K562 (cell line): ENCODE data around the gene COL9A3. TPM values are rescaled to one million over a fixed set of nuclear protein-coding genes. Genes with fewer than 3 reads are reported as not detected.

Experiments
- ATAC-seq: fragments of 200-7000 bp; cut with Tn5 transposase; 3 replicates; pipeline ENCODE4 v1.9.1; 2020; ENCODE audit warnings: moderate library complexity
- BruUV-seq: library from RNA; stranded (reverse); fragments of 400-500 nt; replicated peaks from 2 replicates; lab custom pipeline; 2021; lab: Mats Ljungman, UMichigan
- CTCF ChIA-PET: fragments of 300-600 bp; formaldehyde crosslinking; extraction: SDS; loops from one replicate; lab custom pipeline; 2021; ENCODE audit warnings: low intra/inter-chr PET ratio; lab: Yijun Ruan, JAX
- POLR2A ChIA-PET: fragments of 300-600, 350-650 bp; sonication (Branson Sonifier 250); formaldehyde crosslinking; extraction: SDS; loops from one replicate; lab custom pipeline; 2021; ENCODE audit warnings: antibody characterized with exemption, inconsistent platforms; lab: Yijun Ruan, JAX
- DNase-seq, 4 experiments: peaks; one replicate each; pipeline versions ENCODE4 v3.0.0 to v3.0.0-alpha.2; 2011 to 2018; ENCODE audit warnings: low spot score in 3 of 4, mixed read lengths in 3 of 4; ENCODE audit errors: extremely low read depth in 1 of 4
- FAIRE-seq: peaks from 2 replicates; lab custom pipeline; 2011; peaks lifted over from hg19 to GRCh38; lab: Jason Lieb, UNC
- H2AFZ ChIP-seq: 2 replicates; pipeline ENCODE4 v1.6.0; 2011; ENCODE audit warnings: low read depth, low read length, control low read depth, inconsistent platforms
- H3K27ac ChIP-seq: fragments of 200-600 bp; 3 replicates; pipeline ENCODE4 v1.8.0; 2011; ENCODE audit warnings: low read depth, mild to moderate bottlenecking, control low read depth, inconsistent platforms, low read length, moderate library complexity, mixed read lengths; ENCODE audit errors: extremely low read depth
- H3K27me3 ChIP-seq, 2 experiments: fragments of 300-600 bp in 1 of 2; 2 replicates in 1 of 2; 3 replicates in 1 of 2; pipeline versions ENCODE4 v1.6.0 to v1.8.0; 2011; ENCODE audit warnings: inconsistent platforms in 2 of 2, low read length in 2 of 2, mild to moderate bottlenecking in 1 of 2, mixed read lengths in 1 of 2, moderate library complexity in 1 of 2; ENCODE audit not compliant: control insufficient read depth in 2 of 2, insufficient read depth in 2 of 2
- H3K36me3 ChIP-seq: fragments of 300-600 bp; 3 replicates; pipeline ENCODE4 v1.8.0; 2011; ENCODE audit warnings: mild to moderate bottlenecking, low read length, inconsistent platforms; ENCODE audit not compliant: control insufficient read depth, insufficient read depth
- H3K4me1 ChIP-seq, 2 experiments: fragments of 200-600 bp in 1 of 2; replicated peaks in 1 of 2; 2 replicates in 1 of 2; 3 replicates in 1 of 2; pipeline versions ENCODE4 v1.5.1 to v1.8.0; 2011; ENCODE audit warnings: inconsistent platforms in 2 of 2, low read length in 2 of 2, mild to moderate bottlenecking in 1 of 2, mixed read lengths in 1 of 2, moderate library complexity in 1 of 2; ENCODE audit not compliant: control insufficient read depth in 2 of 2, insufficient read depth in 2 of 2
- H3K4me2 ChIP-seq: 2 replicates; pipeline ENCODE4 v1.6.1; 2011; ENCODE audit warnings: low read length, control low read depth, inconsistent platforms, mixed read lengths; ENCODE audit not compliant: insufficient read depth
- H3K4me3 ChIP-seq: fragments of 200-600 bp; sonication (generic), shearing (Covaris generic); 2 replicates; pipeline ENCODE4 v1.5.1; 2016; ENCODE audit warnings: control low read depth, inconsistent platforms
- H3K79me2 ChIP-seq: fragments of 200-600 bp; 3 replicates; pipeline ENCODE4 v1.8.0; 2011; ENCODE audit warnings: low read length, inconsistent platforms; ENCODE audit not compliant: control insufficient read depth, insufficient read depth
- H3K9ac ChIP-seq, 2 experiments: 2 replicates each; pipeline versions ENCODE4 v1.6.0 to v1.6.1; 2011; ENCODE audit warnings: low read depth in 2 of 2, low read length in 2 of 2, control low read depth in 1 of 2, inconsistent platforms in 1 of 2, mild to moderate bottlenecking in 1 of 2, mixed read lengths in 1 of 2; ENCODE audit not compliant: insufficient read depth in 1 of 2
- H3K9me1 ChIP-seq: one replicate; pipeline ENCODE4 v1.6.0; 2011; ENCODE audit warnings: inconsistent platforms, mild to moderate bottlenecking, low read length, moderate library complexity; ENCODE audit not compliant: control insufficient read depth, insufficient read depth
- H3K9me3 ChIP-seq: replicated peaks from 2 replicates; pipeline ENCODE4 v1.5.1; 2011; ENCODE audit warnings: low read depth, low read length, inconsistent platforms; ENCODE audit not compliant: control insufficient read depth, insufficient read depth
- H4K20me1 ChIP-seq: replicated peaks from 2 replicates; pipeline ENCODE4 v1.6.1; 2011; ENCODE audit warnings: low read length, inconsistent platforms, mixed read lengths; ENCODE audit not compliant: control insufficient read depth, insufficient read depth
- EP400 ChIP-seq: fragments of 450-650 bp; IDR thresholded peaks from 2 replicates; pipeline ENCODE4 v1.6.1; 2017; ENCODE audit warnings: antibody characterized with exemption, mild to moderate bottlenecking, moderate library complexity
- GATAD2A ChIP-seq: fragments of 450-650 bp; IDR thresholded peaks from 2 replicates; pipeline ENCODE4 v1.6.1; 2017
- KLF1 ChIP-seq: fragments of 450-650 bp; IDR thresholded peaks from 2 replicates; pipeline ENCODE4 v1.6.1; 2016; ENCODE audit warnings: missing genetic modification characterization, missing compliant biosample characterization
- NRF1 ChIP-seq, 2 experiments: fragments of 450-650 bp; IDR thresholded peaks in 1 of 2; conservative IDR thresholded peaks in 1 of 2; 2 replicates each; pipeline ENCODE4 v1.6.1; 2014; ENCODE audit warnings: mild to moderate bottlenecking in 2 of 2
- PHB2 ChIP-seq: fragments of 450-650 bp; IDR thresholded peaks from 2 replicates; pipeline ENCODE4 v1.6.1; 2017; ENCODE audit warnings: low read depth
- SMAD3 ChIP-seq: fragments of 450-650 bp; formaldehyde crosslinking; conservative IDR thresholded peaks from 2 replicates; pipeline ENCODE4 v1.4.0; 2020; ENCODE audit warnings: mild to moderate bottlenecking
- TSHZ1 ChIP-seq: fragments of 250-450 bp; sonication (Bioruptor Pico); IDR thresholded peaks from 2 replicates; pipeline ENCODE4 v1.4.0; 2020; ENCODE audit warnings: mild to moderate bottlenecking, moderate library complexity
- ZNF717 ChIP-seq: fragments of 250-450 bp; sonication (Bioruptor Pico); IDR thresholded peaks from 2 replicates; pipeline ENCODE4 v1.5.0; 2021
- WGBS: fragments of 100-300 bp; shearing (Covaris generic); methylation state at CpG from one replicate; pipeline ENCODE4 v1.1.6; 2016; ENCODE audit warnings: low coverage, mixed read lengths; ENCODE audit not compliant: insufficient coverage; ENCODE audit errors: missing lambda C conversion rate; 5-methylcytosine and 5-hydroxymethylcytosine counted together
- in situ Hi-C: fragments of 300-500 bp; cut with MboI; formaldehyde crosslinking; loops from 4 replicates; pipeline ENCODE4 v1.15.0; 2018; ENCODE audit warnings: inconsistent platforms, mixed read lengths
- intact Hi-C: fragments of 100-400 bp; cut with micrococcal nuclease; formaldehyde crosslinking; loops from 2 replicates; pipeline ENCODE4 v1.14.2; 2022
- polyA plus RNA-seq, 8 experiments: library from polyadenylated mRNA; depleted of rRNA in 4 of 8; stranded (reverse) in 5 of 8; unstranded in 3 of 8; fragments of >200 nt; fragmentation: Nextera tagmentation in 2 of 8; fragmentation: Illumina TruSeq in 1 of 8; extraction: Ambion mirVana in 2 of 8; extraction: Trizol in 1 of 8; gene quantifications; 2 replicates each; pipeline versions ENCODE4 v1.2.1 to v1.2.3, GENCODE V29; 2011 to 2014; ENCODE audit warnings: inconsistent platforms in 1 of 8, missing spikeins in 1 of 8
- total RNA-seq, 7 experiments: library from RNA; depleted of rRNA in 6 of 7; stranded (reverse); fragments of >200 nt in 6 of 7; fragmentation: Illumina TruSeq in 2 of 7; extraction: Trizol in 2 of 7; gene quantifications; 2 replicates each; pipeline versions ENCODE4 v1.2.1 to v1.2.3, GENCODE V29; 2011 to 2021; ENCODE audit warnings: low replicate concordance in 1 of 7
- TF ChIP-seq, protein P1 (sequence below): sonication (generic); formaldehyde crosslinking; IDR thresholded peaks from 2 replicates; pipeline ENCODE4 v1.8.0; 2022; ENCODE audit warnings: mild to moderate bottlenecking, missing genetic modification reagents

COL9A3 gene
- total and polyA plus RNA-seq, 9 of the 15 experiments (the other 6 are each of a cell fraction or from before 2014, with no cell fraction given) = 0.14 to 3.6 (median 0.88) TPM; not detected in 1

DNA sequence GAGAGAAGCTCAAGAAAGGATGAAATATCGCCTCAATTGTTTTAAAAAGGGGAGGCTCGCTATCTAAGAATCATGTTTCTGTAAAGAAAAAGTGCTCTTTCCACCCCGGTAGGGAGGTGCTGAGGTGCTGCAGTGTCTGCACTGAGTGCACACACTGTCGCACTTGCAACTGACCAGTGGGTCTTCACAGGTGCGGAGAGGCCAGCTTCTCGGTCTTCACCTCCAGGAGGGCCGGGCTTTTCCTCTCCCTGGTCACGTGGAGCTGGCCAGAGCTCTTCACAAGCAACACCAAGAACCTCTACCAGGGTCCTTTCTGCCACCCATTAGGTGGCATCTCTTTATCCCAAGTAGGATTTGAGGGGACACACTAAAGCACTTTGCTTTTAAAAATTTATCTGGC lies 72.6 kb downstream of the COL9A3 start:
- DNase-seq = no peak
- Histone ChIP-seq H3K4me1 (peaks cover 0 to 14% of the 10 kb centered on the region in 2 experiments; a peak in 2 of 5 replicates), H2AFZ (no peak overlapping the region), H3K9me3 (no peaks in the 10 kb centered on the region), H4K20me1 (no peaks in the 10 kb centered on the region), H3K9ac (no peak overlapping the region), H3K36me3 (peaks cover 87% of the 10 kb centered on the region), H3K4me3 (no peak overlapping the region), H3K79me2 (no peaks in the 10 kb centered on the region), H3K27me3 (no peaks in the 10 kb centered on the region), H3K9me1 (peaks cover 4% of the 10 kb centered on the region), H3K4me2 (no peak overlapping the region), H3K27ac (no peak overlapping the region)
- POLR2A ChIA-PET = interaction anchor here (0.7 to 3.1 kb wide), 4 partner anchors 8 to 14 kb away, joined by 3 to 16 read pairs (median 4); no protein-coding TSS in a partner anchor
- intact Hi-C loops (no loop called here), in situ Hi-C loops (no loop called here)
- no peak for FAIRE-seq
- ATAC-seq = no peak
- 96% methylated on average over 6 of the region's 8 CpGs for WGBS
- no TSS peak for BruUV-seq
- no peak for TF ChIP-seq SMAD3 (CRISPR knock-in tag)
- TF ChIP-seq EP400 = no peak
- TF ChIP-seq GATAD2A = no peak
- no peak for TF ChIP-seq NRF1 (conservative IDR thresholded peaks at IDR 0.05 in 1 of 2, IDR thresholded peaks at IDR 0.05 in 1 of 2)
- no peak for TF ChIP-seq TSHZ1 (CRISPR knock-in tag)
- TF ChIP-seq, protein P1, sequence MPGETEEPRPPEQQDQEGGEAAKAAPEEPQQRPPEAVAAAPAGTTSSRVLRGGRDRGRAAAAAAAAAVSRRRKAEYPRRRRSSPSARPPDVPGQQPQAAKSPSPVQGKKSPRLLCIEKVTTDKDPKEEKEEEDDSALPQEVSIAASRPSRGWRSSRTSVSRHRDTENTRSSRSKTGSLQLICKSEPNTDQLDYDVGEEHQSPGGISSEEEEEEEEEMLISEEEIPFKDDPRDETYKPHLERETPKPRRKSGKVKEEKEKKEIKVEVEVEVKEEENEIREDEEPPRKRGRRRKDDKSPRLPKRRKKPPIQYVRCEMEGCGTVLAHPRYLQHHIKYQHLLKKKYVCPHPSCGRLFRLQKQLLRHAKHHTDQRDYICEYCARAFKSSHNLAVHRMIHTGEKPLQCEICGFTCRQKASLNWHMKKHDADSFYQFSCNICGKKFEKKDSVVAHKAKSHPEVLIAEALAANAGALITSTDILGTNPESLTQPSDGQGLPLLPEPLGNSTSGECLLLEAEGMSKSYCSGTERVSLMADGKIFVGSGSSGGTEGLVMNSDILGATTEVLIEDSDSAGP (CRISPR knock-in tag) = no peak
- no peak for TF ChIP-seq ZNF717
- TF ChIP-seq KLF1 (tag) = no peak
- no peak for TF ChIP-seq PHB2
- CTCF ChIA-PET = no interaction called here
